HepG2 (cell line): Measurements from ENCODE around the gene UGT1A4. TPM values are rescaled to one million over a fixed set of nuclear protein-coding genes. Genes with fewer than 3 reads are reported as not detected.

ENCODE experiments used
- ATAC-seq: fragments of 200-7000 bp; cut with Tn5 transposase; 3 replicates; pipeline ENCODE4 v1.9.1; 2020; ENCODE audit warnings: mild to moderate bottlenecking, moderate library complexity
- BruUV-seq: library from RNA; stranded (reverse); fragments of 400-500 nt; replicated peaks from 2 replicates; lab custom pipeline; 2021; lab: Mats Ljungman, UMichigan
- CTCF ChIA-PET: fragments of 300-600 bp; formaldehyde crosslinking; extraction: SDS; loops from one replicate; lab custom pipeline; 2021; ENCODE audit warnings: low total read pairs, inconsistent platforms, low intra/inter-chr PET ratio; lab: Yijun Ruan, JAX
- POLR2A ChIA-PET: fragments of 350-600 bp; sonication (Branson Sonifier 250); formaldehyde crosslinking; loops from one replicate; lab custom pipeline; 2020; ENCODE audit warnings: antibody characterized with exemption, inconsistent platforms; lab: Yijun Ruan, JAX
- DNase-seq: peaks from one replicate; pipeline ENCODE4 v3.0.0-alpha.2; 2015; ENCODE audit warnings: low spot score
- FAIRE-seq: peaks from 3 replicates; lab custom pipeline; 2011; peaks lifted over from hg19 to GRCh38; lab: Jason Lieb, UNC
- H2AFZ ChIP-seq: one replicate; pipeline ENCODE4 v1.6.1; 2011; ENCODE audit warnings: low read length, inconsistent platforms
- H3K27ac ChIP-seq: fragments of 300-600 bp; 3 replicates; pipeline ENCODE4 v1.8.0; 2011; ENCODE audit warnings: mixed run types, mild to moderate bottlenecking, mixed read lengths, low read length, inconsistent platforms; ENCODE audit not compliant: insufficient read depth; ENCODE audit errors: extremely low read length
- H3K27me3 ChIP-seq, 2 experiments: fragments of 200-600 bp in 1 of 2; 2 replicates in 1 of 2; 3 replicates in 1 of 2; pipeline versions ENCODE4 v1.6.0 to v1.8.0; 2011; ENCODE audit warnings: low read length in 2 of 2, mild to moderate bottlenecking in 2 of 2, moderate library complexity in 2 of 2, inconsistent platforms in 1 of 2; ENCODE audit not compliant: insufficient read depth in 2 of 2, control insufficient read depth in 1 of 2
- H3K36me3 ChIP-seq, 2 experiments: fragments of 200-600 bp in 1 of 2; replicated peaks in 1 of 2; 2 replicates in 1 of 2; 3 replicates in 1 of 2; pipeline versions ENCODE4 v1.5.1 to v1.8.0; 2011; ENCODE audit warnings: low read length in 2 of 2, inconsistent platforms in 1 of 2; ENCODE audit not compliant: insufficient read depth in 2 of 2, control insufficient read depth in 1 of 2
- H3K4me1 ChIP-seq: 2 replicates; pipeline ENCODE4 v1.5.1; 2012; ENCODE audit warnings: low read length, inconsistent platforms; ENCODE audit not compliant: insufficient read depth
- H3K4me2 ChIP-seq: 2 replicates; pipeline ENCODE4 v1.6.0; 2011; ENCODE audit warnings: low read depth, low read length, inconsistent platforms
- H3K4me3 ChIP-seq, 3 experiments: fragments of 200-600 bp in 1 of 3; sonication (generic), shearing (Covaris generic) in 1 of 3; replicated peaks in 1 of 3; 2 replicates each; pipeline ENCODE4 v1.5.1; 2011 to 2016; ENCODE audit warnings: low read length in 3 of 3, inconsistent platforms in 2 of 3, low read depth in 2 of 3, mild to moderate bottlenecking in 2 of 3, control low read depth in 1 of 3, mixed read lengths in 1 of 3; ENCODE audit not compliant: insufficient read depth in 1 of 3
- H3K79me2 ChIP-seq: one replicate; pipeline ENCODE4 v1.6.1; 2011; ENCODE audit warnings: low read length, inconsistent platforms; ENCODE audit not compliant: insufficient read depth
- H3K9ac ChIP-seq: 2 replicates; pipeline ENCODE4 v1.6.0; 2011; ENCODE audit warnings: mild to moderate bottlenecking, low read depth, low read length, inconsistent platforms; ENCODE audit not compliant: insufficient read depth
- H3K9me3 ChIP-seq: 2 replicates; pipeline ENCODE4 v1.5.1; 2012; ENCODE audit warnings: mild to moderate bottlenecking, low read length
- H4K20me1 ChIP-seq: 2 replicates; pipeline ENCODE4 v1.6.0; 2011; ENCODE audit warnings: inconsistent platforms, mild to moderate bottlenecking, low read length, moderate library complexity; ENCODE audit not compliant: insufficient read depth
- ADNP ChIP-seq: sonication (generic); formaldehyde crosslinking; IDR thresholded peaks from 2 replicates; pipeline ENCODE4 v1.4.0; 2020; ENCODE audit warnings: missing genetic modification reagents
- CHD2 ChIP-seq: IDR thresholded peaks from 2 replicates; pipeline ENCODE4 v1.6.1; 2011; ENCODE audit warnings: low read depth, low read length, improper control_type of control experiment
- CREM ChIP-seq, 2 experiments: sonication (generic) in 1 of 2; formaldehyde crosslinking in 1 of 2; IDR thresholded peaks; 2 replicates each; pipeline versions ENCODE4 v1.4.0 to v1.6.1; 2016 to 2020; ENCODE audit warnings: antibody characterized with exemption in 1 of 2, mild to moderate bottlenecking in 1 of 2, missing genetic modification reagents in 1 of 2
- KLF13 ChIP-seq: sonication (generic); formaldehyde crosslinking; IDR thresholded peaks from 2 replicates; pipeline ENCODE4 v1.4.0; 2020; ENCODE audit warnings: mild to moderate bottlenecking, missing genetic modification reagents
- KLF15 ChIP-seq: sonication (generic); formaldehyde crosslinking; IDR thresholded peaks from 2 replicates; pipeline ENCODE4 v1.8.1; 2023; ENCODE audit warnings: borderline replicate concordance, mild to moderate bottlenecking, inconsistent platforms, missing genetic modification reagents, mixed read lengths
- NCOA2 ChIP-seq: sonication (generic); formaldehyde crosslinking; IDR thresholded peaks from 2 replicates; pipeline ENCODE4 v1.8.0; 2022; ENCODE audit warnings: inconsistent platforms
- PLRG1 ChIP-seq: fragments of 450-650 bp; conservative IDR thresholded peaks from 2 replicates; pipeline ENCODE4 v1.6.1; 2016
- REPIN1 ChIP-seq: sonication (generic); formaldehyde crosslinking; IDR thresholded peaks from 2 replicates; pipeline ENCODE4 v1.8.0; 2022; ENCODE audit warnings: missing genetic modification reagents, low read depth, mild to moderate bottlenecking, borderline replicate concordance
- SCMH1 ChIP-seq: sonication (generic); formaldehyde crosslinking; IDR thresholded peaks from 2 replicates; pipeline ENCODE4 v1.9.0; 2021; ENCODE audit warnings: missing genetic modification reagents, mild to moderate bottlenecking, borderline replicate concordance
- SMAD1 ChIP-seq: sonication (generic); formaldehyde crosslinking; IDR thresholded peaks from 2 replicates; pipeline ENCODE4 v1.4.0; 2020; ENCODE audit warnings: missing genetic modification reagents, low read depth, mild to moderate bottlenecking, borderline replicate concordance
- SMAD3 ChIP-seq: sonication (generic); formaldehyde crosslinking; IDR thresholded peaks from 2 replicates; pipeline ENCODE4 v1.4.0; 2020; ENCODE audit warnings: missing genetic modification reagents
- XBP1 ChIP-seq: sonication (generic); formaldehyde crosslinking; IDR thresholded peaks from 2 replicates; pipeline ENCODE4 v1.5.0; 2020; ENCODE audit warnings: missing genetic modification reagents
- ZBTB7B ChIP-seq: sonication (generic); formaldehyde crosslinking; IDR thresholded peaks from 2 replicates; pipeline ENCODE4 v1.4.0; 2020; ENCODE audit warnings: missing genetic modification reagents
- ZFP90 ChIP-seq: sonication (generic); formaldehyde crosslinking; IDR thresholded peaks from 2 replicates; pipeline ENCODE4 v1.8.0; 2022; ENCODE audit warnings: missing genetic modification reagents, mild to moderate bottlenecking, inconsistent platforms, borderline replicate concordance
- ZNF75D ChIP-seq: sonication (generic); formaldehyde crosslinking; IDR thresholded peaks from 2 replicates; pipeline ENCODE4 v1.8.1; 2023; ENCODE audit warnings: missing genetic modification reagents, mild to moderate bottlenecking, borderline replicate concordance
- ZNF773 ChIP-seq: sonication (generic); formaldehyde crosslinking; IDR thresholded peaks from 2 replicates; pipeline ENCODE4 v1.4.0; 2020; ENCODE audit warnings: missing genetic modification reagents, borderline replicate concordance
- ZSCAN22 ChIP-seq: sonication (generic); formaldehyde crosslinking; IDR thresholded peaks from 2 replicates; pipeline ENCODE4 v1.4.0; 2020; ENCODE audit warnings: mild to moderate bottlenecking, missing genetic modification reagents
- WGBS: methylation state at CpG from one replicate; pipeline ENCODE4 v1.1.6; 2017; ENCODE audit warnings: low lambda C conversion rate; 5-methylcytosine and 5-hydroxymethylcytosine counted together
- in situ Hi-C: cut with HindIII; loops from 2 replicates; pipeline ENCODE4 v1.10.0; 2017; ENCODE audit warnings: low pct_unique_long_range_greater_than_20kb; ENCODE audit not compliant: extremely low pct_ligation_motif_present
- intact Hi-C: fragments of 100-400 bp; cut with micrococcal nuclease; formaldehyde crosslinking; loops from one replicate; pipeline ENCODE4 v1.10.0; 2022; ENCODE audit not compliant: unreplicated experiment
- polyA plus RNA-seq, 8 experiments: library from polyadenylated mRNA; depleted of rRNA in 3 of 8; stranded (reverse) in 7 of 8; unstranded in 1 of 8; fragments of >200 nt; fragmentation: Illumina TruSeq in 4 of 8; extraction: Trizol in 4 of 8; gene quantifications; 2 replicates each; pipeline versions ENCODE4 v1.2.1 to v1.2.3, GENCODE V29; 2011 to 2016; ENCODE audit warnings: low read depth in 4 of 8, missing spikeins in 1 of 8, mixed read lengths in 1 of 8; ENCODE audit not compliant: insufficient read depth in 1 of 8
- total RNA-seq, 5 experiments: library from RNA; depleted of rRNA; stranded (reverse); fragments of >200 nt; fragmentation: Illumina TruSeq; extraction: Trizol; gene quantifications; 2 replicates each; pipeline ENCODE4 v1.2.3, GENCODE V29; 2016; ENCODE audit warnings: low read depth in 1 of 5
- TF ChIP-seq, protein P1 (sequence below): sonication (generic); formaldehyde crosslinking; conservative IDR thresholded peaks from 2 replicates; pipeline ENCODE4 v1.8.0; 2022; ENCODE audit warnings: missing genetic modification reagents
- TF ChIP-seq, protein P2 (sequence below): sonication (generic); formaldehyde crosslinking; IDR thresholded peaks from 2 replicates; pipeline ENCODE4 v1.4.0; 2020; ENCODE audit warnings: mild to moderate bottlenecking, missing genetic modification reagents
- TF ChIP-seq, protein P3 (sequence below): sonication (generic); formaldehyde crosslinking; IDR thresholded peaks from 2 replicates; pipeline ENCODE4 v1.5.0; 2020; ENCODE audit warnings: missing genetic modification reagents

Gene UGT1A4
- total and polyA plus RNA-seq, 2 of the 13 experiments (the other 11 are each of a cell fraction or from before 2014, with no cell fraction given): not detected

DNA sequence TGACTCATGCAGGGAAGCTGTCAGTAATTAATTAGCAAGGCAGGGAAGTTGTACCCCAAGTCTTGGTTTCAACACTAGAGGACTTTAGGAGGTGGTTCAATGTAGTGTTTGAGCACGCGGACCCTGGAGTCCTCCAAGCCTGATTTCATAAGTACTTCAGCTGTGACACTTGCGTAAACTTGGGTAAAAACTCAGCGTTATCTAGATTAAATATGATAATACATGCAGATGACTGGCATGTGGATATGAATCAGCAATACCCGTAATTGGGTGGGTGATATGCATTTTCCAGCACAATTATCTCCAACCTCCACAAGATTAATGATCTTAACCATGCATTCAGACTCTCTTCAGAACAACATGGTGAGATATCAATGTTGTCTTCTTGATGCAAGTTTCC lies 31.6 kb upstream of the UGT1A4 start:
- ChIA-PET CTCF (no interaction called here), POLR2A (no interaction called here)
- intact Hi-C loops (no loop called here), in situ Hi-C loops (no loop called here)
- FAIRE-seq: no peak
- Histone ChIP-seq H3K4me1 (no peaks in the 10 kb centered on the region), H3K79me2 (no peaks in the 10 kb centered on the region), H4K20me1 (no peaks in the 10 kb centered on the region), H3K27ac (no peak overlapping the region), H3K4me3 (no peak overlapping the region), H3K36me3 (no peaks in the 10 kb centered on the region), H2AFZ (no peak overlapping the region), H3K27me3 (no peaks in the 10 kb centered on the region), H3K9me3 (no peaks in the 10 kb centered on the region), H3K4me2 (no peak overlapping the region), H3K9ac (no peak overlapping the region)
- ATAC-seq: no peak
- TF ChIP-seq PLRG1: no peak
- TF ChIP-seq ZBTB7B: no peak
- no peak for TF ChIP-seq KLF13
- TF ChIP-seq XBP1 (CRISPR knock-in tag): no peak
- TF ChIP-seq ZNF75D (CRISPR knock-in tag): no peak
- TF ChIP-seq, protein P1, sequence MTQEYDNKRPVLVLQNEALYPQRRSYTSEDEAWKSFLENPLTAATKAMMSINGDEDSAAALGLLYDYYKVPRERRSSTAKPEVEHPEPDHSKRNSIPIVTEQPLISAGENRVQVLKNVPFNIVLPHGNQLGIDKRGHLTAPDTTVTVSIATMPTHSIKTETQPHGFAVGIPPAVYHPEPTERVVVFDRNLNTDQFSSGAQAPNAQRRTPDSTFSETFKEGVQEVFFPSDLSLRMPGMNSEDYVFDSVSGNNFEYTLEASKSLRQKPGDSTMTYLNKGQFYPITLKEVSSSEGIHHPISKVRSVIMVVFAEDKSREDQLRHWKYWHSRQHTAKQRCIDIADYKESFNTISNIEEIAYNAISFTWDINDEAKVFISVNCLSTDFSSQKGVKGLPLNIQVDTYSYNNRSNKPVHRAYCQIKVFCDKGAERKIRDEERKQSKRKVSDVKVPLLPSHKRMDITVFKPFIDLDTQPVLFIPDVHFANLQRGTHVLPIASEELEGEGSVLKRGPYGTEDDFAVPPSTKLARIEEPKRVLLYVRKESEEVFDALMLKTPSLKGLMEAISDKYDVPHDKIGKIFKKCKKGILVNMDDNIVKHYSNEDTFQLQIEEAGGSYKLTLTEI (CRISPR knock-in tag): no peak
- TF ChIP-seq CREM (IDR thresholded peaks at IDR 0.05): no peak
- no peak for TF ChIP-seq CREM (CRISPR knock-in tag; IDR thresholded peaks at IDR 0.05)
- no peak for TF ChIP-seq SMAD3 (CRISPR knock-in tag)
- no peak for TF ChIP-seq SCMH1 (CRISPR knock-in tag)
- TF ChIP-seq NCOA2 (CRISPR knock-in tag): no peak
- no peak for TF ChIP-seq ZNF773 (CRISPR knock-in tag)
- no peak for TF ChIP-seq ZSCAN22
- no peak for TF ChIP-seq ADNP (CRISPR knock-in tag)
- TF ChIP-seq REPIN1 (CRISPR knock-in tag): no peak
- no peak for TF ChIP-seq SMAD1 (CRISPR knock-in tag)
- TF ChIP-seq, protein P2, sequence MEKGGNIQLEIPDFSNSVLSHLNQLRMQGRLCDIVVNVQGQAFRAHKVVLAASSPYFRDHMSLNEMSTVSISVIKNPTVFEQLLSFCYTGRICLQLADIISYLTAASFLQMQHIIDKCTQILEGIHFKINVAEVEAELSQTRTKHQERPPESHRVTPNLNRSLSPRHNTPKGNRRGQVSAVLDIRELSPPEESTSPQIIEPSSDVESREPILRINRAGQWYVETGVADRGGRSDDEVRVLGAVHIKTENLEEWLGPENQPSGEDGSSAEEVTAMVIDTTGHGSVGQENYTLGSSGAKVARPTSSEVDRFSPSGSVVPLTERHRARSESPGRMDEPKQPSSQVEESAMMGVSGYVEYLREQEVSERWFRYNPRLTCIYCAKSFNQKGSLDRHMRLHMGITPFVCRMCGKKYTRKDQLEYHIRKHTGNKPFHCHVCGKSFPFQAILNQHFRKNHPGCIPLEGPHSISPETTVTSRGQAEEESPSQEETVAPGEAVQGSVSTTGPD (CRISPR knock-in tag): no peak
- no peak for TF ChIP-seq CHD2
- TF ChIP-seq ZFP90 (CRISPR knock-in tag): no peak
- TF ChIP-seq KLF15 (CRISPR knock-in tag): no peak
- TF ChIP-seq, protein P3, sequence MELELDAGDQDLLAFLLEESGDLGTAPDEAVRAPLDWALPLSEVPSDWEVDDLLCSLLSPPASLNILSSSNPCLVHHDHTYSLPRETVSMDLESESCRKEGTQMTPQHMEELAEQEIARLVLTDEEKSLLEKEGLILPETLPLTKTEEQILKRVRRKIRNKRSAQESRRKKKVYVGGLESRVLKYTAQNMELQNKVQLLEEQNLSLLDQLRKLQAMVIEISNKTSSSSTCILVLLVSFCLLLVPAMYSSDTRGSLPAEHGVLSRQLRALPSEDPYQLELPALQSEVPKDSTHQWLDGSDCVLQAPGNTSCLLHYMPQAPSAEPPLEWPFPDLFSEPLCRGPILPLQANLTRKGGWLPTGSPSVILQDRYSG (CRISPR knock-in tag): no peak
- WGBS: 46% methylated on average over 5 of the region's 5 CpGs
- DNase-seq: no peak
- no TSS peak for BruUV-seq
